Measurements from ENCODE around the gene SYNJ2.

DNA sequence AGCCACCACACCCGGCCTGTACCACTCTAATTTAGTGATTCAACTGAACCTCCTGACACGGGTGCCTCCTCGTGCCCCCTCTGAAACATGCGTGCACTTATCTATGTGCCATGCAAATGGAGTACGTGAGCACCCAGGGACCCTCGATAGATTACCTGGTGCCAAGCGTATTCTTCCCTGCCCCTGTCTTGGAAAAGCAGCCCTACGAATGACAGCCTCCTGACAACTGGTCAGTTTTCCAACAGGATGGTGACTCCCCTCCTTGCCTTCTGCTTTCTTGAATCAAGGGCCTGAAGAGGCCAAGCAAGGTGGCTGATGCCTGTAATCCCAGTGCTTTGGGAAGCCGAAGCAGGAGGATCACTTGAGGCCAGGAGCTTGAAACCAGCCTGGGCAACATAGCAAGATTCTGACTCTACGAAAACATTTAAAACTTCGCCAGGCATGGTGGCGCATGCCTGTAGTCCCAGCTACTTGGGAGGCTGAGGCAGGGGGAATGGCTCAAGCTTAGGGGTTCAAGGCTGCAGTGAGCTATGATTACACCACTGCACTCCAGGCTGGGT is 25.4 kb upstream of the SYNJ2 start:
- TF ChIP-seq, protein P1, sequence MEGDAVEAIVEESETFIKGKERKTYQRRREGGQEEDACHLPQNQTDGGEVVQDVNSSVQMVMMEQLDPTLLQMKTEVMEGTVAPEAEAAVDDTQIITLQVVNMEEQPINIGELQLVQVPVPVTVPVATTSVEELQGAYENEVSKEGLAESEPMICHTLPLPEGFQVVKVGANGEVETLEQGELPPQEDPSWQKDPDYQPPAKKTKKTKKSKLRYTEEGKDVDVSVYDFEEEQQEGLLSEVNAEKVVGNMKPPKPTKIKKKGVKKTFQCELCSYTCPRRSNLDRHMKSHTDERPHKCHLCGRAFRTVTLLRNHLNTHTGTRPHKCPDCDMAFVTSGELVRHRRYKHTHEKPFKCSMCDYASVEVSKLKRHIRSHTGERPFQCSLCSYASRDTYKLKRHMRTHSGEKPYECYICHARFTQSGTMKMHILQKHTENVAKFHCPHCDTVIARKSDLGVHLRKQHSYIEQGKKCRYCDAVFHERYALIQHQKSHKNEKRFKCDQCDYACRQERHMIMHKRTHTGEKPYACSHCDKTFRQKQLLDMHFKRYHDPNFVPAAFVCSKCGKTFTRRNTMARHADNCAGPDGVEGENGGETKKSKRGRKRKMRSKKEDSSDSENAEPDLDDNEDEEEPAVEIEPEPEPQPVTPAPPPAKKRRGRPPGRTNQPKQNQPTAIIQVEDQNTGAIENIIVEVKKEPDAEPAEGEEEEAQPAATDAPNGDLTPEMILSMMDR (IDR thresholded peaks at IDR 0.05; ENCODE audit: low read depth, low read length): no peak
- TF ChIP-seq POLR2A (IDR thresholded peaks at IDR 0.05; ENCODE audit: extremely low read depth, insufficient read length) (no peak), MAX (IDR thresholded peaks at IDR 0.05; ENCODE audit: low read depth, low read length) (no peak)

Data from NB4 (cell line).